Measurements from ENCODE around the gene AK5. TPM values are rescaled to one million over a fixed set of nuclear protein-coding genes. Genes with fewer than 3 reads are reported as not detected.

AK5 gene
- polyA plus RNA-seq, 2 of the 4 experiments (the other 2 are of a cell fraction), result 4.9 to 6.1 TPM

DNA sequence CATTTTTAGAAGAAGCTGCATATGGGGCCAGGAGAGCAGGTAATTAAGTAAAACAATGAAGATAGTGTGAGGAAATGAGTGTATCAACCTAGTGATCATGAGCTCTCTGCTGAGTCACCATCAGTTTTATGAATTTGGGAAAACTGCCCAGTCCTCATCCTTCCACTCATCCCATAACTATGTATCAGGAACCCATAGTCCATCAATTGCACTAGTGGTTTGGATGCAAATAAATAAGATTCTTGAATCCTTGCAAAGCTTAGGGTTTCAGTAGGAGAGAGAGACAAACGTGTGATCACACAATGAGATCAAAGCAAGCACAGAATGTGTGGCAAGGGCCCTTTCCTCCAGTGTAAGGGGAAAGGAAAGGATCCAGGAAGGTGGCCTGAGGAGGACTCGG lies 255.0 kb downstream of the AK5 start (continued):
- TF ChIP-seq, protein P1, sequence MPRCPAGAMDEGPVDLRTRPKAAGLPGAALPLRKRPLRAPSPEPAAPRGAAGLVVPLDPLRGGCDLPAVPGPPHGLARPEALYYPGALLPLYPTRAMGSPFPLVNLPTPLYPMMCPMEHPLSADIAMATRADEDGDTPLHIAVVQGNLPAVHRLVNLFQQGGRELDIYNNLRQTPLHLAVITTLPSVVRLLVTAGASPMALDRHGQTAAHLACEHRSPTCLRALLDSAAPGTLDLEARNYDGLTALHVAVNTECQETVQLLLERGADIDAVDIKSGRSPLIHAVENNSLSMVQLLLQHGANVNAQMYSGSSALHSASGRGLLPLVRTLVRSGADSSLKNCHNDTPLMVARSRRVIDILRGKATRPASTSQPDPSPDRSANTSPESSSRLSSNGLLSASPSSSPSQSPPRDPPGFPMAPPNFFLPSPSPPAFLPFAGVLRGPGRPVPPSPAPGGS (IDR thresholded peaks at IDR 0.05), result no peak
- TF ChIP-seq CBX2 (IDR thresholded peaks at IDR 0.05; ENCODE audit: borderline replicate concordance, low read depth), result no peak
- TF ChIP-seq HOXA7 (CRISPR knock-in tag; IDR thresholded peaks at IDR 0.05), result no peak
- no peak for TF ChIP-seq PHF8 (IDR thresholded peaks at IDR 0.05; ENCODE audit: borderline replicate concordance, low read depth)

DNA sequence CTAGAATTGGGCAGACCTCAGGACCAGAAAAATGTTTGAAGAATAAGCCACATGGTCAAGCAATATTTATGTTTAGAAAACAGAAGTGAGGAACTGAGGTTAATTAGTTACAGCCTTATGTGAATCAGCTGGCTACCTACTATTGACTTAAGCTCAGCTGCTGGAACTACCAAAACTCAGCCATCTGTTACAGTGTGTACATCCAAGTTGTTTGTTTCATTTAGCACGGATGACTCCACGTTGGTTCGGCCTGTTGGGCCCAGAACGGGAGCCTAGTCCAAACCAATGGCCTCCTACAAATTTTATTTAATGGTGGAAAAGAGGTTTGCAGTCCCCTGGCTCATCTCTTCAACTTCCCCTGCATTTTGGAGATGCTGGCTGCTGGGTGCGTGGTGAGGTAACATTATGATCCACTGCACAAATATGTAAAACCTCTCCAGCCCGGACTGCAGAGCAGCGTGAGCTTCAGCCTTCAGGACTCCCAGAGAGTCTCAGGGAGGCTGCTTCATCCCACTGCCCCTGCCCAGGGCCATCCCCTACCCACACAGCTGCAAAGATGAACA lies 257.2 kb downstream of the AK5 start:
- ChIA-PET CTCF (interaction anchor here (0.6 to 1.3 kb wide), 6 partner anchors 9 to 257 kb away, joined by 3 to 5 read pairs (median 4); partner anchors contain the start of gene AK5), POLR2A (interaction anchor here (0.7 to 2.7 kb wide), 3 partner anchors 142 to 466 kb away, joined by 4 to 16 read pairs (median 4); partner anchors contain the start of genes DNAJB4 and ZZZ3)
- 0% methylated on average over 4 of the region's 7 CpGs for WGBS (ENCODE audit: missing lambda C conversion rate)
- FAIRE-seq (no peak), ATAC-seq (peak; percentile 84 to 88), DNase-seq (ENCODE audit: low read depth in 1 of 2, low spot score in 1 of 2) (peak; percentile 39 to 63)
- no peaks in the 10 kb centered on the region for H3K9me3 ChIP-seq
- peaks cover 71% of the 10 kb centered on the region for H3K4me1 ChIP-seq
- TF ChIP-seq JUN (IDR thresholded peaks at IDR 0.05) (0 out of 5 replicates have a peak, but pooled peaks of 1 of the 2 experiments have one; percentile 8), ZNF302 (CRISPR knock-in tag; IDR thresholded peaks at IDR 0.05) (no peak), RNF2 (IDR thresholded peaks at IDR 0.05; ENCODE audit: borderline replicate concordance, low read depth) (no peak), KDM1A (IDR thresholded peaks at IDR 0.05; ENCODE audit: low read depth) (no peak), HOXA7 (CRISPR knock-in tag; IDR thresholded peaks at IDR 0.05) (no peak), RARB (CRISPR knock-in tag; IDR thresholded peaks at IDR 0.05) (no peak), EHF (CRISPR knock-in tag; IDR thresholded peaks at IDR 0.05) (no peak), CBX8 (IDR thresholded peaks at IDR 0.05) (no peak), NPAS2 (CRISPR knock-in tag; IDR thresholded peaks at IDR 0.05; ENCODE audit: borderline replicate concordance) (no peak), GATA3 (IDR thresholded peaks at IDR 0.05; ENCODE audit: borderline replicate concordance) (peak; percentile 65; the same call in 1 of the 2 replicates), BHLHE40 (IDR thresholded peaks at IDR 0.05; ENCODE audit: low read depth, low read length) (no peak), HOXB5 (CRISPR knock-in tag; IDR thresholded peaks at IDR 0.05) (no peak), FOSB (CRISPR knock-in tag; IDR thresholded peaks at IDR 0.05) (no peak), NFE2L2 (conservative IDR thresholded peaks at IDR 0.05; ENCODE audit: low read length) (no peak), FOSL2 (IDR thresholded peaks at IDR 0.05) (no peak), FOSL2 (CRISPR knock-in tag; IDR thresholded peaks at IDR 0.05) (peak; percentile 52), EP300 (IDR thresholded peaks at IDR 0.05) (no peak), NR3C1 (IDR thresholded peaks at IDR 0.05) (no peak), JUNB (IDR thresholded peaks at IDR 0.05) (peak; percentile 33; the same call in 1 of the 2 replicates), EHMT2 (IDR thresholded peaks at IDR 0.05; ENCODE audit: low read depth) (no peak), CEBPB (IDR thresholded peaks at IDR 0.05) (peak in 1 of 2 experiments; percentile 8; a peak in 1 of 4 replicates), POLR2A (IDR thresholded peaks at IDR 0.05; ENCODE audit: low read length) (no peak), RCOR1 (IDR thresholded peaks at IDR 0.05; ENCODE audit: low read depth, low read length) (no peak)
- TF ChIP-seq, protein P2, sequence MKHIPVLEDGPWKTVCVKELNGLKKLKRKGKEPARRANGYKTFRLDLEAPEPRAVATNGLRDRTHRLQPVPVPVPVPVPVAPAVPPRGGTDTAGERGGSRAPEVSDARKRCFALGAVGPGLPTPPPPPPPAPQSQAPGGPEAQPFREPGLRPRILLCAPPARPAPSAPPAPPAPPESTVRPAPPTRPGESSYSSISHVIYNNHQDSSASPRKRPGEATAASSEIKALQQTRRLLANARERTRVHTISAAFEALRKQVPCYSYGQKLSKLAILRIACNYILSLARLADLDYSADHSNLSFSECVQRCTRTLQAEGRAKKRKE (CRISPR knock-in tag; IDR thresholded peaks at IDR 0.05; ENCODE audit: low read depth), result 0 out of 2 replicates have a peak, but pooled peaks have one; percentile 36
- TF ChIP-seq, protein P3, sequence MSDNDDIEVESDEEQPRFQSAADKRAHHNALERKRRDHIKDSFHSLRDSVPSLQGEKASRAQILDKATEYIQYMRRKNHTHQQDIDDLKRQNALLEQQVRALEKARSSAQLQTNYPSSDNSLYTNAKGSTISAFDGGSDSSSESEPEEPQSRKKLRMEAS (IDR thresholded peaks at IDR 0.05), result peak; percentile 49; the same call in 1 of the 2 replicates
- TF ChIP-seq, protein P4, sequence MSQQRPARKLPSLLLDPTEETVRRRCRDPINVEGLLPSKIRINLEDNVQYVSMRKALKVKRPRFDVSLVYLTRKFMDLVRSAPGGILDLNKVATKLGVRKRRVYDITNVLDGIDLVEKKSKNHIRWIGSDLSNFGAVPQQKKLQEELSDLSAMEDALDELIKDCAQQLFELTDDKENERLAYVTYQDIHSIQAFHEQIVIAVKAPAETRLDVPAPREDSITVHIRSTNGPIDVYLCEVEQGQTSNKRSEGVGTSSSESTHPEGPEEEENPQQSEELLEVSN (IDR thresholded peaks at IDR 0.05; ENCODE audit: borderline replicate concordance, low read depth), result no peak
- TF ChIP-seq, protein P5, sequence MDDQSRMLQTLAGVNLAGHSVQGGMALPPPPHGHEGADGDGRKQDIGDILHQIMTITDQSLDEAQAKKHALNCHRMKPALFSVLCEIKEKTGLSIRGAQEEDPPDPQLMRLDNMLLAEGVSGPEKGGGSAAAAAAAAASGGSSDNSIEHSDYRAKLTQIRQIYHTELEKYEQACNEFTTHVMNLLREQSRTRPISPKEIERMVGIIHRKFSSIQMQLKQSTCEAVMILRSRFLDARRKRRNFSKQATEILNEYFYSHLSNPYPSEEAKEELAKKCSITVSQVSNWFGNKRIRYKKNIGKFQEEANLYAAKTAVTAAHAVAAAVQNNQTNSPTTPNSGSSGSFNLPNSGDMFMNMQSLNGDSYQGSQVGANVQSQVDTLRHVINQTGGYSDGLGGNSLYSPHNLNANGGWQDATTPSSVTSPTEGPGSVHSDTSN (IDR thresholded peaks at IDR 0.05), result peak; percentile 82
- TF ChIP-seq, protein P6, sequence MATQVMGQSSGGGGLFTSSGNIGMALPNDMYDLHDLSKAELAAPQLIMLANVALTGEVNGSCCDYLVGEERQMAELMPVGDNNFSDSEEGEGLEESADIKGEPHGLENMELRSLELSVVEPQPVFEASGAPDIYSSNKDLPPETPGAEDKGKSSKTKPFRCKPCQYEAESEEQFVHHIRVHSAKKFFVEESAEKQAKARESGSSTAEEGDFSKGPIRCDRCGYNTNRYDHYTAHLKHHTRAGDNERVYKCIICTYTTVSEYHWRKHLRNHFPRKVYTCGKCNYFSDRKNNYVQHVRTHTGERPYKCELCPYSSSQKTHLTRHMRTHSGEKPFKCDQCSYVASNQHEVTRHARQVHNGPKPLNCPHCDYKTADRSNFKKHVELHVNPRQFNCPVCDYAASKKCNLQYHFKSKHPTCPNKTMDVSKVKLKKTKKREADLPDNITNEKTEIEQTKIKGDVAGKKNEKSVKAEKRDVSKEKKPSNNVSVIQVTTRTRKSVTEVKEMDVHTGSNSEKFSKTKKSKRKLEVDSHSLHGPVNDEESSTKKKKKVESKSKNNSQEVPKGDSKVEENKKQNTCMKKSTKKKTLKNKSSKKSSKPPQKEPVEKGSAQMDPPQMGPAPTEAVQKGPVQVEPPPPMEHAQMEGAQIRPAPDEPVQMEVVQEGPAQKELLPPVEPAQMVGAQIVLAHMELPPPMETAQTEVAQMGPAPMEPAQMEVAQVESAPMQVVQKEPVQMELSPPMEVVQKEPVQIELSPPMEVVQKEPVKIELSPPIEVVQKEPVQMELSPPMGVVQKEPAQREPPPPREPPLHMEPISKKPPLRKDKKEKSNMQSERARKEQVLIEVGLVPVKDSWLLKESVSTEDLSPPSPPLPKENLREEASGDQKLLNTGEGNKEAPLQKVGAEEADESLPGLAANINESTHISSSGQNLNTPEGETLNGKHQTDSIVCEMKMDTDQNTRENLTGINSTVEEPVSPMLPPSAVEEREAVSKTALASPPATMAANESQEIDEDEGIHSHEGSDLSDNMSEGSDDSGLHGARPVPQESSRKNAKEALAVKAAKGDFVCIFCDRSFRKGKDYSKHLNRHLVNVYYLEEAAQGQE (IDR thresholded peaks at IDR 0.05), result no peak
- H3K4me2 ChIP-seq, result peak overlapping the region; percentile 96
- H3K4me3 ChIP-seq, result peak overlapping the region; percentile 24; the same call in 2 of the 3 replicates
- H3K27ac ChIP-seq, result peak overlapping the region; percentile 98 to 99

Measured in A549 (cell line).